Choroid plexus epithelial cell (primary cell): Measurements from ENCODE around the gene ULBP3.

Source experiments
- DNase-seq: peaks from one replicate; pipeline ENCODE4 v3.0.0-alpha.2; 2010; ENCODE audit warnings: low read depth
- H3K4me3 ChIP-seq: 2 replicates; pipeline ENCODE4 v1.5.1; 2011; ENCODE audit warnings: low read depth, mild to moderate bottlenecking, control low read depth, low read length, moderate library complexity
- TF ChIP-seq, protein P1 (sequence below): conservative IDR thresholded peaks from 2 replicates; pipeline ENCODE4 v1.5.1; 2011; ENCODE audit warnings: low read depth, mild to moderate bottlenecking, control low read depth, inconsistent platforms, low read length, moderate library complexity

Gene ULBP3

GRCh38 chr6:150036081-150036480 is 32.8 kb downstream of the ULBP3 start:
- H3K4me3 ChIP-seq, result no peak overlapping the region
- no peak for DNase-seq
- TF ChIP-seq, protein P1, sequence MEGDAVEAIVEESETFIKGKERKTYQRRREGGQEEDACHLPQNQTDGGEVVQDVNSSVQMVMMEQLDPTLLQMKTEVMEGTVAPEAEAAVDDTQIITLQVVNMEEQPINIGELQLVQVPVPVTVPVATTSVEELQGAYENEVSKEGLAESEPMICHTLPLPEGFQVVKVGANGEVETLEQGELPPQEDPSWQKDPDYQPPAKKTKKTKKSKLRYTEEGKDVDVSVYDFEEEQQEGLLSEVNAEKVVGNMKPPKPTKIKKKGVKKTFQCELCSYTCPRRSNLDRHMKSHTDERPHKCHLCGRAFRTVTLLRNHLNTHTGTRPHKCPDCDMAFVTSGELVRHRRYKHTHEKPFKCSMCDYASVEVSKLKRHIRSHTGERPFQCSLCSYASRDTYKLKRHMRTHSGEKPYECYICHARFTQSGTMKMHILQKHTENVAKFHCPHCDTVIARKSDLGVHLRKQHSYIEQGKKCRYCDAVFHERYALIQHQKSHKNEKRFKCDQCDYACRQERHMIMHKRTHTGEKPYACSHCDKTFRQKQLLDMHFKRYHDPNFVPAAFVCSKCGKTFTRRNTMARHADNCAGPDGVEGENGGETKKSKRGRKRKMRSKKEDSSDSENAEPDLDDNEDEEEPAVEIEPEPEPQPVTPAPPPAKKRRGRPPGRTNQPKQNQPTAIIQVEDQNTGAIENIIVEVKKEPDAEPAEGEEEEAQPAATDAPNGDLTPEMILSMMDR, result no peak

DNA sequence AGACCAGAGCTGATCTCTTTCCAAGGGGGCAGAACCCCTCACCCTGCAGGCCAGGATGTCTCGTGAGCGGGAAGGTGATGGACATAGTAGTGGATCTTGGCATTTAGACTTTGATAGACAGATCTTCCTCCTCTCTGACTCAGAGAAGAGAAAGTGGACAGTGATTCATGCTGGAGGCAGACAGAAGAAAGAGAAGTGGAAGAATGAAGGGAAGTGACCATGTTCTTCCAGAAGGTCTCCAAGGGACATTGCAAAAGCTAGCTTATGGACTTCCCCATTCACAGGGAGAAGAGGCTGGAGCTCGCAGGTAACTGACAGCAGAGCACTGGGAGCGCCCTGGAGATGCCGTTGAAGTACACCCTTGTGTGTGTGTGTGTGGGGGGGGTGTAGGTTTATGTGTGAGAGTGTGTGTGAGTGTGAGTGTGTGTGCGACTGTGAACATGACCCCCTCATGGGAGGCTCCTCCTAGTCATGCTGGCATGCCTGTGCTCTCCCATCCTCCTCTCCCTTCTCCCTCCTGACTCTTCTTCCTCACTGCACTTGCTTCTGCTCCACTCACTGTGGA is 35.6 kb downstream of the ULBP3 start:
- DNase-seq, result no peak
- no peak overlapping the region for H3K4me3 ChIP-seq
- TF ChIP-seq, protein P1, result no peak

DNA sequence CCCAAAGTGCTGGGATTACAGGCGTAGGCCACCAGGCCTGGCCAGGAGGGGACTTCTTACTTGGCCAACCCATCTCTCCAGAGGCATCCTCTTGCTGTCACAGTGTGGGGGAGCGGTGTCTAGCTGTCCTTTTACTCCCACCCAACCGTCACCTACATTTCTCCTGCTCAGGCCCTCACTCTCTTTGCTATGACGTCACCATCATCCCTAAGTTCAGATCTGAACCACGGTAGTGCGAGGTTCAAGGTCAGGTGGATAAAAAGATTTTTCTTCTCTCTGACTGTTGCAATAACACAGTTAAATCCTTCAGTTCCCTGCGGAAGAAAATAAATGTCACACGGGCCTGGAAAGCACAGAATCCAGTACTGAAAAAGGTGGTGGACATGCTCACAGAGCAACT is 36.3 kb downstream of the ULBP3 start:
- TF ChIP-seq, protein P1, result no peak
- no peak for DNase-seq
- H3K4me3 ChIP-seq, result no peak overlapping the region

DNA sequence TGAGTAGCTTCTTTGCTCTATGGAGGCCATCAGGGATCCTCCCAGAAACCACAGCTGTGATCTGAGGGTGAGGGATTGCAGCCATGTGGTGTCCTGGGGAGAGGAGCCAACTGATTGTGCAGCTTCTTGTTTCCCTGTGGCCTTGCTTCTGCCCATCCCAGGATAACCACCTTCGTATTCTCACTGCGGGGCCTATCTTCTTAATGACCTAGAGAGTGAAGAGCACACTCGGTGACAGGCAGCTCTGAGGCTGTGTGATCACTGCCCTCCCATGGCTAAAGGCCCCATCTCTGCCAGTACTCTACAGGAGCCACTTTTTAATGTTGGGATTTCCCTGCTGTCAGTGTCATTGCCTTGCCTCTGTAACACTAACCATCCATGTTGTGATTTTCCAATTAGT is 38.3 kb downstream of the ULBP3 start:
- DNase-seq, result no peak
- H3K4me3 ChIP-seq, result no peak overlapping the region
- TF ChIP-seq, protein P1, result no peak

GRCh38 chr6:150029749-150030148 is 39.2 kb downstream of the ULBP3 start:
- no peak overlapping the region for H3K4me3 ChIP-seq
- DNase-seq, result no peak
- TF ChIP-seq, protein P1, result no peak

DNA sequence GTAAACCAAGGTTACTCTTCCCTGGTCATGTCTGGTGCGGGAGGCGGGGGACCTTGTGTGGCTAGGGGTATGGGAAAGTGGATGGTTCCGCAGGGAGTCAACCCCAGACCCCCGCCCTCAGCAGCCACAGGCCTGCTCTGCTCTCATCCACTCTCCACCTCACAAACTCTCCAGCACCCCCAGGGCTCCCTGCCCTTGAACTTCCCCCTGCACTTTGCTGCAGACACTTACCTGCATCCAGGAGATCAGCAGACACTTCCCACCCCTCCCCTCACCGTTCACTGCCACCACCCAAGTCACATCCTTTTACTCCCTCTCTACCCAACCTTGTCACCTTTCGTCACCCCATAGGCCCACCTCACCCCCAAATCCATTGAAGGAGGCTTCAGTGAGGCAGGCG is 39.6 kb downstream of the ULBP3 start:
- TF ChIP-seq, protein P1, result no peak
- no peak overlapping the region for H3K4me3 ChIP-seq
- no peak for DNase-seq

- TF ChIP-seq, protein P1, result no peak
- H3K4me3 ChIP-seq, result no peak overlapping the region
- no peak for DNase-seq
Observed at GRCh38 chr6:150028799-150029198, 40.1 kb downstream of the ULBP3 start.
